DOHH2 (cell line): ENCODE results near the gene SNRNP200.

ENCODE experiments used
- CTCF ChIP-seq: fragments of 200-600 bp; sonication (generic); IDR thresholded peaks from one replicate; pipeline ENCODE4 v1.5.1; 2014; ENCODE audit warnings: antibody characterized with exemption, mild to moderate bottlenecking, low read depth, low read length; ENCODE audit not compliant: poor library complexity, severe bottlenecking
- EZH2phosphoT487 ChIP-seq: fragments of 200-600 bp; sonication (generic); IDR thresholded peaks from 2 replicates; pipeline ENCODE4 v1.6.1; 2017; ENCODE audit warnings: borderline replicate concordance, mild to moderate bottlenecking, antibody characterized with exemption, low read length, moderate library complexity, mixed read lengths

- no peak for TF ChIP-seq CTCF
- TF ChIP-seq EZH2phosphoT487, result no peak
Observed at GRCh38 chr2:96329874-96330273, 24.5 kb upstream of the SNRNP200 start.
